Sigmoid colon (tissue), 7 donors: ENCODE measurements around the gene CTNNA2. TPM values are rescaled to one million over a fixed set of nuclear protein-coding genes. Genes with fewer than 3 reads are reported as not detected.

ENCODE experiments used
- DNase-seq: peaks from one replicate; pipeline ENCODE4 v3.0.0-alpha.2; 2019
- H3K27ac ChIP-seq, 4 donors: fragments of 200-600 bp; sonication (generic); one replicate each; pipeline ENCODE4 v1.5.1; 2016 to 2019; ENCODE audit warnings: mild to moderate bottlenecking in 1 of 4
- H3K27me3 ChIP-seq, 3 donors: fragments of 200-600 bp; sonication (generic); one replicate each; pipeline ENCODE4 v1.5.1; 2019; ENCODE audit warnings: mild to moderate bottlenecking in 1 of 3
- H3K36me3 ChIP-seq, 4 donors: fragments of 200-600 bp; sonication (generic); one replicate each; pipeline ENCODE4 v1.5.1; 2016 to 2019
- H3K4me1 ChIP-seq, 4 donors: fragments of 200-600 bp; sonication (generic); one replicate each; pipeline ENCODE4 v1.5.1; 2017 to 2019
- H3K4me3 ChIP-seq, 4 donors: fragments of 200-600 bp; sonication (generic); one replicate each; pipeline ENCODE4 v1.5.1; 2017 to 2019; ENCODE audit warnings: mild to moderate bottlenecking in 2 of 4, moderate library complexity in 1 of 4
- H3K9me3 ChIP-seq, 4 donors: fragments of 200-600 bp in 3 of 4; sonication (generic) in 3 of 4; one replicate each; pipeline versions ENCODE4 v1.5.1 to v1.6.1; 2013 to 2019
- CTCF ChIP-seq, 4 experiments: fragments of 450-650 bp in 3 of 4; fragments of 200-600 bp in 1 of 4; IDR thresholded peaks; one replicate each; pipeline ENCODE4 v1.5.1; 2016 to 2019; ENCODE audit warnings: antibody characterized with exemption in 4 of 4, mild to moderate bottlenecking in 3 of 4, moderate library complexity in 2 of 4
- EP300 ChIP-seq, 4 donors: sonication (generic); formaldehyde crosslinking; IDR thresholded peaks; one replicate each; pipeline ENCODE4 v1.6.1; 2017; ENCODE audit warnings: antibody characterized with exemption in 4 of 4
- POLR2A ChIP-seq, 2 donors: fragments of 450-650 bp; IDR thresholded peaks; one replicate each; pipeline ENCODE4 v1.6.1; 2016; ENCODE audit warnings: antibody characterized with exemption in 2 of 2, mild to moderate bottlenecking in 2 of 2, moderate library complexity in 2 of 2
- POLR2AphosphoS5 ChIP-seq, 4 donors: sonication (generic); formaldehyde crosslinking; IDR thresholded peaks; one replicate each; pipeline ENCODE4 v1.6.1; 2017; ENCODE audit warnings: antibody characterized with exemption in 4 of 4
- WGBS, 2 donors: extraction: QIAGEN DNeasy Blood & Tissue Kit; methylation state at CpG; one replicate each; pipeline ENCODE4 v1.1.7; 2013; 5-methylcytosine and 5-hydroxymethylcytosine counted together
- intact Hi-C: fragments of 100-400 bp; cut with DNase I; formaldehyde crosslinking; loops from one replicate; pipeline ENCODE4 v1.15.1; 2023
- polyA plus RNA-seq, 3 donors: library from polyadenylated mRNA; stranded (reverse); fragments of 200-250 nt; gene quantifications; one replicate each; pipeline ENCODE4 v1.2.3, GENCODE V29; 2013
- total RNA-seq, 4 donors: library from RNA; depleted of rRNA; stranded (reverse); fragments of >200 nt; gene quantifications; one replicate each; pipeline ENCODE4 v1.1.0, GENCODE V29; 2016
- donor health status: healthy with polysubstance abuse.
- donor health status: Bipolar disorder and iron deficiency.
- donor health status: healthy.

CTNNA2 gene
- total and polyA plus RNA-seq, 7 donors: 1.4 to 8.6 (median 3.8) TPM; not detected in 2

DNA sequence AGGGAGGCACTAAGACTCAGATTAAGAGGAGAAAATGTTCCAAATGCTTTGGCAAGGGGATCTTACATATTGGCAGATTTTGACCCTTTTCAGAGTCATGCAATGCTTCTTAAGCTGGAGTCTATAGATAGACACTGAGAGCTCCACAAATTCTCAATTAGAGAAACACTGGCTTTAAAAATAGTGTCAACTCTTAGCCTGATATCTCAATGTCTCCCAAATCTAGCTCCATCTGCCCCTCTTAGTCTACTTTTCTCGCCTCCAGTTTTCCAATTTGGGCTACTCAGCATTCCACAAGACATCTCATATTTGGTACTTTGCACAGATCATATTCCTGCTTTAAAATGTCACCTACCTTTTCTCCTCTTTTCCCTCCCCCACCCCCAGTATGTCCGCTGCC, 559.1 kb downstream of the CTNNA2 start:
- 85 to 88% methylated on average over 2 of the region's 2 CpGs for whole genome bisulfite sequencing, 2 donors
- H3K4me1 ChIP-seq: no peaks in the 10 kb centered on the region
- H3K27ac ChIP-seq: no peak overlapping the region
- DNase-seq: no peak
- no peaks in the 10 kb centered on the region for H3K27me3 ChIP-seq
- H3K4me3 ChIP-seq: no peak overlapping the region
- intact Hi-C loops: loop anchor here (5.0 kb wide), 1 partner anchor 425 kb away; no protein-coding TSS in a partner anchor
- TF ChIP-seq EP300 (IDR thresholded peaks at IDR 0.05) (no peak), POLR2A (IDR thresholded peaks at IDR 0.05) (no peak), CTCF (IDR thresholded peaks at IDR 0.05) (no peak), POLR2AphosphoS5 (IDR thresholded peaks at IDR 0.05) (no peak)
- H3K36me3 ChIP-seq: no peaks in the 10 kb centered on the region
- H3K9me3 ChIP-seq: no peaks in the 10 kb centered on the region

DNA sequence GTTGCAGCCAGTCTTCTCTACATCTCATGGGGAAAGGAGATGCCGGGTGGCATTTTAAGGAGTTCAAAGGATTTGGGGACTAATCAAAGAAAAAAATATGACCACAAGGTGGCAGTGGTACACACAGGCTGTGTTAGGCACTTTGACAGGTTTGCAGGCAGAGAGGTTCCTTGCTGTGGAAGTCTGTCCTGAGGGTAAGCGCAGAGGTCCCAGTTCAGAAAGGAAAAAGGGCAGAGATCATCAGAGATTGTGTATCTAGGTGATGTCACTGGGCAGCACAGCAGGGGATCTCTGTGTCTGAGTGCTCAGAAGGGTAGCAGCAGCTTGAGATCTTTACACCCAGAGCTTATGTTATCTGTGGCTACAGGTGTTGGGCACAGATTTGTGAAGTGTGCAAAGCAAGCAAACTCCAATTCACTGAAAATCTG, 560.3 kb downstream of the CTNNA2 start:
- intact Hi-C loops: loop anchor here (5.0 kb wide), 1 partner anchor 424 kb away; no protein-coding TSS in a partner anchor
- Histone ChIP-seq H3K4me1 (no peaks in the 10 kb centered on the region), H3K4me3 (no peak overlapping the region), H3K9me3 (no peaks in the 10 kb centered on the region), H3K36me3 (no peaks in the 10 kb centered on the region), H3K27ac (no peak overlapping the region), H3K27me3 (no peaks in the 10 kb centered on the region)
- 5 to 24% methylated on average over 2 of the region's 2 CpGs for WGBS, 2 donors
- no peak for DNase-seq
- no peak for TF ChIP-seq EP300 (IDR thresholded peaks at IDR 0.05)
- TF ChIP-seq CTCF (IDR thresholded peaks at IDR 0.05): peak in 3 of 4 experiments; percentile 27 to 59 (median 46)

GRCh38 chr2:80074321-80075070, 561.6 kb downstream of the CTNNA2 start:
- no peaks in the 10 kb centered on the region for H3K4me1 ChIP-seq
- H3K27ac ChIP-seq: no peak overlapping the region
- H3K9me3 ChIP-seq: no peaks in the 10 kb centered on the region
- no peak overlapping the region for H3K4me3 ChIP-seq
- no peak for TF ChIP-seq CTCF (IDR thresholded peaks at IDR 0.05)
- no peak for TF ChIP-seq EP300 (IDR thresholded peaks at IDR 0.05)
- no peak for TF ChIP-seq POLR2AphosphoS5 (IDR thresholded peaks at IDR 0.05)
- TF ChIP-seq POLR2A (IDR thresholded peaks at IDR 0.05): no peak
- H3K36me3 ChIP-seq: no peaks in the 10 kb centered on the region
- DNase-seq: no peak
- WGBS, 2 donors: 76% methylated on average over 5 of the region's 5 CpGs
- intact Hi-C loops: loop anchor here (5.0 kb wide), 1 partner anchor 423 kb away; no protein-coding TSS in a partner anchor
- no peaks in the 10 kb centered on the region for H3K27me3 ChIP-seq

DNA sequence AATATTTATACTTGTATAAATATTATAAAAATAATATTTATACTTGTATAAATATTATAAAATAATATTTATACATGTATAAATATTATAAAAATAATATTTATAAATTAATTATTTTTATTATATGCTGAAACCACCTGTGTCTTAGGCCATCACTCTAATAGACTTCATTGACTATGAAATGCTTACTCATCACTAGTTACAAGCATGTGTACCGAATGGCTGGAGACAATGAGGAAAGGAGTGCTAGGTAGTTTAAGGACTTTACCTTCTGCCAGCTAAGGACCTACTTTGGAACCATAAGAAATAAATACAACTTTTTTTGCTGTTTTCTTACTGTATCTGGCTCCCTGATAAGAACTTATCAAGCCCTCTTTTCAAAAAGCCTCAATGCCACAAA, 562.9 kb downstream of the CTNNA2 start:
- Histone ChIP-seq H3K4me3 (no peak overlapping the region), H3K36me3 (no peaks in the 10 kb centered on the region), H3K27ac (no peak overlapping the region), H3K9me3 (no peaks in the 10 kb centered on the region), H3K27me3 (no peaks in the 10 kb centered on the region), H3K4me1 (no peaks in the 10 kb centered on the region)
- 75 to 84% methylated on average over 1 of the region's 1 CpG for WGBS, 2 donors
- TF ChIP-seq POLR2AphosphoS5 (IDR thresholded peaks at IDR 0.05): no peak
- TF ChIP-seq CTCF (IDR thresholded peaks at IDR 0.05): no peak
- TF ChIP-seq POLR2A (IDR thresholded peaks at IDR 0.05): no peak
- no peak for TF ChIP-seq EP300 (IDR thresholded peaks at IDR 0.05)
- intact Hi-C loops: no loop called here
- DNase-seq: no peak
